Large intestine (tissue), 3 donors: ENCODE results near the gene TRIP4. TPM values are rescaled to one million over a fixed set of nuclear protein-coding genes. Genes with fewer than 3 reads are reported as not detected.

Experiments used
- DNase-seq, 2 donors: peaks; one replicate each; pipeline versions ENCODE4 v3.0.0 to v3.0.0-alpha.2; 2013
- H3K27ac ChIP-seq: one replicate; pipeline ENCODE4 v1.5.1; 2013; ENCODE audit warnings: low read length
- H3K27me3 ChIP-seq: 2 replicates; pipeline ENCODE4 v1.6.1; 2013; ENCODE audit warnings: low read length; ENCODE audit not compliant: control insufficient read depth, insufficient read depth
- H3K36me3 ChIP-seq: 2 replicates; pipeline ENCODE4 v1.6.1; 2013; ENCODE audit warnings: low read length; ENCODE audit not compliant: control insufficient read depth, insufficient read depth
- H3K4me1 ChIP-seq: one replicate; pipeline ENCODE4 v1.6.1; 2013; ENCODE audit warnings: low read length; ENCODE audit not compliant: control insufficient read depth, insufficient read depth
- H3K4me3 ChIP-seq: one replicate; pipeline ENCODE4 v1.5.1; 2013; ENCODE audit warnings: low read length
- H3K9me3 ChIP-seq: one replicate; pipeline ENCODE4 v1.6.1; 2013; ENCODE audit warnings: mild to moderate bottlenecking, low read depth, low read length, moderate library complexity; ENCODE audit not compliant: control insufficient read depth
- WGBS: methylation state at CpG from one replicate; pipeline ENCODE4 v1.1.5; 2013; ENCODE audit warnings: low lambda C conversion rate; ENCODE audit not compliant: insufficient coverage; 5-methylcytosine and 5-hydroxymethylcytosine counted together
- polyA plus RNA-seq: library from polyadenylated mRNA; unstranded; fragments of 120-200 nt; gene quantifications from one replicate; pipeline ENCODE4 v1.2.1, GENCODE V29; 2013

The TRIP4 gene
- polyA plus RNA-seq, 1 donor: 25.7 TPM

DNA sequence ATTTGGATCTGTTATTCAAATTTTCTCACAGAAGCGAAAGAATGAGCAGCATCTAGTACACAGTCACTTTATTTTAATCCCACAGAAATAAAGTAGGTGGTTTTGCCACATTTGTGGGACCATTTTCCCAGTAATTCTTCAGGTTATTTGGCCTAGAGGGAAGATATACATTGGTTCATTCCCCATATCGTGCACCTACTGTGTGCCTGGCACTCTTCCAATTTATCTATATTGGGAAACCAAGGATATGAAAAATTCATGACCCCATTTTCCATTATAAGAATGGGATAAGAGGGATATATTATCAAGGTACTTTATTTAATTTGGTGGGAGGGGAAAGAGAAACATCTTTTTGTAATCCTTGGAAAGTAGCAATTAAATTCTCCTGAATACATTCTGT is 35.1 kb downstream of the TRIP4 start:
- Histone ChIP-seq H3K4me1 (no peaks in the 10 kb centered on the region), H3K9me3 (no peaks in the 10 kb centered on the region), H3K27me3 (no peaks in the 10 kb centered on the region), H3K27ac (no peak overlapping the region), H3K36me3 (peaks cover 48% of the 10 kb centered on the region), H3K4me3 (no peak overlapping the region)
- WGBS: 100% methylated on average over 1 of the region's 2 CpGs
- DNase-seq: no peak

GRCh38 chr15:64423970-64424369 is 36.3 kb downstream of the TRIP4 start:
- no peak for DNase-seq
- Histone ChIP-seq H3K4me1 (no peaks in the 10 kb centered on the region), H3K9me3 (no peaks in the 10 kb centered on the region), H3K27ac (no peak overlapping the region), H3K27me3 (no peaks in the 10 kb centered on the region), H3K4me3 (no peak overlapping the region), H3K36me3 (peaks cover 45% of the 10 kb centered on the region)
- WGBS: 67% methylated on average over 3 of the region's 6 CpGs

- H3K9me3 ChIP-seq: no peaks in the 10 kb centered on the region
- no peaks in the 10 kb centered on the region for H3K27me3 ChIP-seq
- 88% methylated on average over 3 of the region's 3 CpGs for WGBS
- peaks cover 44% of the 10 kb centered on the region for H3K36me3 ChIP-seq
- H3K4me1 ChIP-seq: no peaks in the 10 kb centered on the region
- no peak overlapping the region for H3K27ac ChIP-seq
- DNase-seq: no peak
- H3K4me3 ChIP-seq: no peak overlapping the region
These were observed 37.6 kb downstream of the TRIP4 start for GRCh38 chr15:64425221-64425620.

GRCh38 chr15:64426845-64427465 is 39.3 kb downstream of the TRIP4 start:
- Histone ChIP-seq H3K4me1 (no peaks in the 10 kb centered on the region), H3K27me3 (no peaks in the 10 kb centered on the region)
- DNase-seq: peak in 1 of 2 donors; percentile 23

DNA sequence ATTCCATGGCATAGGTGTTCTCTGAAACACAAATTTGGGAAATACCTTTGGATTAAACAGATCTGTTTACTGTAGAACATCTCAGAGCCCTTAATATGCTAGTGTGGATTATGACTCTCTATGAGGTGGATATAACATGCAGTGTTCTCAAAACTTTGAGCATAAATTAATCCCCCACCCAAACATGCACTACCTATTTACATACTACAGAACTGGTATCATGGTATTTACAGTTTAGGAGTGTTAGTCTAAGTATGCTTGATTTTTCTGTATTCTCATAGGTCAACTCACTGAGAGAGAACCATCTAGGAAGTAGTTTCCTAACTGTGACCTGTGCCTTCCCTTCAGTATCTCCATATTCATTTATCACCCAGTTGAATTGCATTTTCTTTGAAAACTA is 41.8 kb downstream of the TRIP4 start:
- Histone ChIP-seq H3K9me3 (no peaks in the 10 kb centered on the region), H3K4me3 (no peak overlapping the region), H3K36me3 (peaks cover 33% of the 10 kb centered on the region), H3K27ac (no peak overlapping the region), H3K4me1 (no peaks in the 10 kb centered on the region), H3K27me3 (no peaks in the 10 kb centered on the region)
- DNase-seq: no peak

More at GRCh38 chr15:64426845-64427465, 39.3 kb downstream of the TRIP4 start:
- Histone ChIP-seq H3K9me3 (no peaks in the 10 kb centered on the region), H3K36me3 (peaks cover 40% of the 10 kb centered on the region), H3K27ac (no peak overlapping the region), H3K4me3 (no peak overlapping the region)
- 81% methylated on average over 3 of the region's 7 CpGs for WGBS

- Histone ChIP-seq H3K4me1 (no peaks in the 10 kb centered on the region), H3K4me3 (no peak overlapping the region), H3K27me3 (no peaks in the 10 kb centered on the region), H3K36me3 (peaks cover 33% of the 10 kb centered on the region), H3K9me3 (no peaks in the 10 kb centered on the region), H3K27ac (peak overlapping the region; percentile 27)
- DNase-seq: peak; percentile 6 to 22
- 100% methylated on average over 1 of the region's 3 CpGs for WGBS
These were observed 42.5 kb downstream of the TRIP4 start for GRCh38 chr15:64430000-64430735.

DNA sequence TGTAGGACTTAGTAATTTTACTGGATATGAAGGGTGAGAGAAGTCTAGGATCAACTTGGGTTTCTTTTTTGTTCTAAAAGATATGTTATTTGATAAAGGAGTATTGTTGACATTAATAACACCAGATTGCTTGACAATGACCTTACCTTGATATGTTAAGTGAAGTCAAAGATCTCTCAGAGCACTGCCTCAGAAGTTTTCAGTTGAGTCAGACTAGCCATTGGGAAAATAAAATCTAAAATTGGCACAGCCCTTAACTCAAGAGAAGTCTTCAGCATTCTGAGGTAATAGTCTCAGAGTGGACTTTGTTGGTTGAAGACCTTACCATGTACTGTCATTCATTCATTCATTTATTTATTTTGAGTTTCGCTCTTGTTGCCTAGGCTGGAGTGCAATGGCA is 50.3 kb downstream of the TRIP4 start:
- H3K9me3 ChIP-seq: no peaks in the 10 kb centered on the region
- H3K27ac ChIP-seq: no peak overlapping the region
- H3K4me1 ChIP-seq: peaks cover under 1% of the 10 kb centered on the region
- WGBS: no CpG with 5 or more reads among the region's 1 CpG
- H3K36me3 ChIP-seq: peaks cover 6% of the 10 kb centered on the region
- H3K27me3 ChIP-seq: no peaks in the 10 kb centered on the region
- no peak for DNase-seq
- H3K4me3 ChIP-seq: no peak overlapping the region

DNA sequence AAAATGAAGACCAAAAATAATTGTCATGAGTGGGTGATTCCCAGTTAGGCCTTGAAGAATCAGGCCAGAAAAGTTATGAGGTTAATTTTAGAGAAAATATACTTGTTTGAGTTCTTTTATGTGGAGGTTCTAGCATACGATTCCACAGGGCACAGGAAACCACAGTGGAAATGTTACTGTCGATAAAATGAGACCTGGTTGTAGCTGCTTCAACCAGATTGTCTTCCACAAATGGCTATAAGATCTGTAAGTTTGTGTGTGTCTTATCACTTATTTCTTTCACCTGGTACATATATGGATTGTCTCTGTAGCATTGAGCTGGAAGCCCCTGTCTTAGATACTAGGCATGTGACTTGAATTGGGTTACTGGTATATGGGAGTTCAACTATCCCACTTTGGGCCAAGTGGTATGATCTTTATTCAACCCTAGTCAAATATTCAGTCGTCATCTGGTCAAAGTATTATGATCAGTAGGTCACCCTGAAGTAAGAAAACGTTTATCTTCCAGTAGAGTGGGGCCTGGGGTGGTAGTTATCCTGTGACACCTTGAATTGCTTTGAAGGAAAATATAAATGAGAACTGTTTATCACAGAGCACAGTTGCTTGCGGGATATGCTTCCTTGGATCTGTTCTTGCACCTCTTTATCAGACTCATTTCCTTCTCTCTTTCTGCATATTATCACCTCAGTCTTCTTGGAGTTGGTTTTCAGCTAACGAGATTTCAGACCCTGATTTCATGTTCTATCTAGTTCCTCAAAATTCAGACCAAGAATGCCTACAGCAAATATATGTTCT is 51.2 kb downstream of the TRIP4 start:
- Histone ChIP-seq H3K27ac (no peak overlapping the region), H3K4me3 (no peak overlapping the region), H3K27me3 (no peaks in the 10 kb centered on the region), H3K36me3 (peaks cover 3% of the 10 kb centered on the region), H3K9me3 (no peaks in the 10 kb centered on the region), H3K4me1 (peaks cover 8% of the 10 kb centered on the region)
- WGBS: 93% methylated on average over 2 of the region's 6 CpGs
- DNase-seq: no peak

DNA sequence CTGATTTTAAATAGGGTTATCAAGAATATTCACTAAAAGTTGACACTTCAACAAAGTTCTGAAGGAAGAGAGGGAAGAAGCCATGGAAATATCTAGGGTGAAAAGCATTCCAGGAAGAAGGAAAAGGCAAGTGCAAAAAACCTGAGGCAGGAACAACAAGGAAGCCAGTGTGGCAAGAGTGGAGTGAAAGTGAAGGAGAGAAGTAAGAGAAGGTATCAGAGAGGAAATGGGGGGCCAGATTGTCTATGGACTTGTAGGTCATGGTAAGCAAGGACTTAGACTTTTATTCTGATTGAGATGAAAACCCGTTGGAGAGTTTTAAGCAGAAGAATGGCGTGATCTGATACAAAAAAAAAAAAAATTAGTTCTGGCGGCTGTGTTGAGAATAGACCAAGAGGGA is 54.2 kb downstream of the TRIP4 start:
- Histone ChIP-seq H3K27me3 (no peaks in the 10 kb centered on the region), H3K36me3 (peaks cover 7% of the 10 kb centered on the region), H3K27ac (no peak overlapping the region), H3K4me1 (peaks cover 8% of the 10 kb centered on the region), H3K4me3 (no peak overlapping the region), H3K9me3 (no peaks in the 10 kb centered on the region)
- 94% methylated on average over 3 of the region's 3 CpGs for WGBS
- no peak for DNase-seq

GRCh38 chr15:64443016-64443415 is 55.4 kb downstream of the TRIP4 start:
- H3K4me1 ChIP-seq: peaks cover 8% of the 10 kb centered on the region
- 92% methylated on average over 2 of the region's 2 CpGs for WGBS
- peaks cover 14% of the 10 kb centered on the region for H3K36me3 ChIP-seq
- no peak overlapping the region for H3K4me3 ChIP-seq
- DNase-seq: no peak
- no peak overlapping the region for H3K27ac ChIP-seq
- H3K9me3 ChIP-seq: no peaks in the 10 kb centered on the region
- no peaks in the 10 kb centered on the region for H3K27me3 ChIP-seq
